ENCODE measurements around the gene SLC16A9.

The SLC16A9 gene

DNA sequence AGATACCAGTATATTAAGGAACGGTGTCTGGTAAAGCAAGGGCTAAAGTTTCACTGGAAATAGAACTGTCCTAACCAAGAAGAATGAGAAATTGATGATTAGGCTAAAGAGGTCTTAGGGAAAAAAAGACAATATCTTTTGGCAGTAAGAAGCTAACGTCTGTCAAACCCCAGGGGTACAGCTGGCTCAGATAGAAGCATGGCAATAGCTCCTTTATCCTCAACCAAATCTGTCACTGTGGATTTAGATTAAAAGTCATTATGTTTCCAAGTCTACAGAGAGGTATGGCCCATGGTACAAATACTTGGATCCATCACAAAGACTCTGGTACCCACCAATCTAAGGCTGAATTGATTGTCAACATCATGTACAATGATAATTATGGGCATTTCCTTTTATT lies 8.6 kb upstream of the SLC16A9 start:
- DNase-seq: no peak

DNA sequence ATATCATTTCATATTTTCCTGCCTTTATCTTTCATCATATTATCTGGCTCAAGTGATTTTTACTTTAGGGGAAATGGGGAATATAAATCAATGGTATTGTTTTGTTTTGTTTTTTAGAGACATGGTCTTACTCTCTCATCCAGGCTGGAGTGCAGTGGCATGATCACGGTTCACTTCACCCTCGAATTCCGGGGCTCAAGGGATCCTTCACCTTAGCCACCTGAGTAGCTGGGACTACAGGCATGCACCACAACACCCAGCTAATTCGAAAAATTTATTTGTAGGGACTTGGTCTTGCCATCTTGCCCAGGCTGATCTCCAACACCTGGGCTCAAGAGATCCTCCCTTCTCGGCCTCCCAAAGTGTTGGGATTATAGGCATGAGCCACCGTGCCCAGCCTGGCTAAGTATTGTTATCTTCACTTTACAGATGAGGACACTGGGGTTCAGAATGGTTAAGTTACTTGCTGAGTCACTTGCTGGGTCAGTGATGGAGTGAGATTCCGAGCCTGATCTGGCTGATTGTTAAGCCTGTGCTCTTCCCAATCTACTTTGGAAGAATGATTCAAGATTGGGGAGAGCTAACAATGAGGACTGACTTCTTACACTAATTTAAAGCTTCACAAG lies 3.7 kb upstream of the SLC16A9 start:
- DNase-seq: peak; percentile 66

- no peak for DNase-seq
These were observed 2.3 kb upstream of the SLC16A9 start for GRCh38 chr10:59711871-59712494.

GRCh38 chr10:59708816-59709394 lies 745 bp downstream of the SLC16A9 start:
- peak; percentile 33 for DNase-seq

GRCh38 chr10:59706851-59707797 lies 2.5 kb downstream of the SLC16A9 start:
- peak; percentile 16 for DNase-seq

DNA sequence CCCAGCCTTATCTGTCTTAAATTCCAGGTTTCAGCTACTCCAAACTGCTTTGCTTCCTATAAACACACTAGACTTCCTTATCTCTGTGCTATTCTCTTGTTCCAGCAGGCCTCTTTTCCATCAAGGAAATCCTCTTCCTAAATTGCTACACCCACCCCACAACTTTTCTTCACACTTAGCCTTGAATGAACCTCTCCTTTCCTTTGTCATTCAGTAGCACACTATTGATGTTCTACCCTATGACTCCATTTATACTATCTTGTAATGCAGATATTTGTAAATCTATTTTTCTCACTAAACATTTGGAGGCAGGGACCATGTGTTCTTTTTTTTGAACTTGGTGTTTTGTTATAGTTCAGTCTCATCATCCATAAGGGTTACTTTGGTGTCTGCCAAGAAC lies 3.7 kb downstream of the SLC16A9 start:
- DNase-seq: no peak

- DNase-seq: no peak
These were observed 5.0 kb downstream of the SLC16A9 start for GRCh38 chr10:59704630-59705029.

- DNase-seq: no peak
These were observed 7.3 kb downstream of the SLC16A9 start for GRCh38 chr10:59702347-59702746.

GRCh38 chr10:59700709-59701108 lies 8.9 kb downstream of the SLC16A9 start:
- no peak for DNase-seq

- DNase-seq: no peak
These were observed 11.3 kb downstream of the SLC16A9 start for GRCh38 chr10:59698326-59698725.

GRCh38 chr10:59695637-59696036 lies 14.0 kb downstream of the SLC16A9 start:
- no peak for DNase-seq

GRCh38 chr10:59694936-59695335 lies 14.7 kb downstream of the SLC16A9 start:
- DNase-seq: no peak

DNA sequence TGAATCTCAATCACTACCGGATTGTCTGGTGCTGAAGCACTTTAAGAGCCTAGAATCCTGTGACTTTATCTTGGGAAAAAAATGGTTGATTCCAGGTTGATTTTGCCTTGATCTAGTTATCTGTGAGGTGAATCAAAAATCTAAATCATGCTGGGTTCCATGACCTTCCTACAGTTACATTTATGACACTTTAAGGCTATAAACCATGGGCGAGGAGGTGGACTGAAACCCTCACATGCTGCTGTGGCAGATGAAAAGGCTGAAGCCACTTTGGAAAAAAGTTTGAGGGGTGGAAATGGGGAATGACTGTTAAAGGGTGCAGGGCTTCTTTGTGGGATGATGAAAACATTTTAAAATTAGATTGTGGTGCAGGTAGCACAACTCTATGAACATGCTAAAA lies 17.5 kb downstream of the SLC16A9 start:
- no peak for DNase-seq

- no peak for DNase-seq
These were observed 20.7 kb downstream of the SLC16A9 start for GRCh38 chr10:59688921-59689351.

DNA sequence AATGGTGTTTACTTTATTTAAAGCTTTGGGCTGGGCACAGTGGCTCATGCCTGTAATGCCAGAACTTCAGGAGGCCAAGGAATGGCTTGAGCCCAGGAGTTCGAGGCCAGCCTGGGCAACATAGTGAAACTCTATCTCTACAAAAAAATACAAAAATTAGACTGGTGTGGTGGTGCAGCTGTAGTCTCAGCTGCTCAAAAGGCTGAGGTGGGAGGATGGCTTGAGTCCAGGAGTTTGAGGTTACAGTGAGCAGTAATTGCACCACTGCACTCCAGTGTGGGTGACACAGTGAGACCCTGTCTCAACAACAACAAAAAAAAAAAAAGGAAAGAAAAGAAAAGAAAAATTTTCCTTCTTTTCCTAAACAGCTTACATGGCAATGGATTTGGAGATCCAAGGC lies 22.0 kb downstream of the SLC16A9 start:
- no peak for DNase-seq

GRCh38 chr10:59684006-59684405 lies 25.6 kb downstream of the SLC16A9 start:
- DNase-seq: no peak

DNA sequence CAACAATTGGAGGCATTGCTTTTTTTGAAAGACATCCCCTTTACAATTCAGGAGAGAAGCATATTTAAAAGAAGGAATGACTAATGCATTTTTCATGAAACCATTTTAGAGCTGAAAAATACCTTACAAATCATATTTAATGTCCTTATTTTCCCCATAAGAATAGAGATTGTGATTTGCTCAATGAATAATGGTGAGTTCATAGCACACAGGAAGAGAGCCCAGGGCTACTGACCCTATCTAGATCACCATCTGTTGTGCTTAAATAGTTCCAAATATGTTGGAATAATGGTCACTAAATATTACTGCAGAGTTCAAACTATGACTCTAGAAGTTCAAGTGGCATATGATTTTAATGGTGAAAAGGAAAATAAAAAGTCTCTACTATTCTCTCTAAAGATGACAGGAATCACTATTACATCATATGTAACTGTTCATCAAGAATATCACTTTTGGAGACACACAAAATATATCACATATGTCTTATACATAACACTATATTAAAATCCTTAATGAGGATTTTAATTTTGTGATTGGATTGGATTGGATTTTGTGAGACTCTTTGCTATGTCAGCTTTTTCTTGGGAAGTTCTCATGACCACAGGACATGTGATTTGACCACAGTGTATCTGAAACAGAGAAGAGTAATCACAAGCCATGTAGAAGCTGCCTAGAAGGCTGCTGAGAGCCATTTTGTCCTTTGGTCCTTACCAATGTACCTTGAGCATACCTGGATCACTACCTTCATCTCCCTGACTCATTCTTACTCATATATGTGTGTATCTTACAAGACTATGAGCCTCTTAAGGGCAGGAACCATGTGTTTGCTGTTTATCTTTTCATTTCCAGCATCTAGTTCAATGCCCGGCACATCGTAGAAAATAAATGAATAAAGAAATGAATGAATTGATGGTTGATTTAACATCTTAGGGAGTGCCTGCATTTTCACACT lies 26.4 kb downstream of the SLC16A9 start:
- DNase-seq: no peak

GRCh38 chr10:59680199-59680598 lies 29.5 kb downstream of the SLC16A9 start:
- no peak for DNase-seq

- DNase-seq: no peak
These were observed 30.8 kb downstream of the SLC16A9 start for GRCh38 chr10:59678884-59679301.

GRCh38 chr10:59677253-59677831 lies 32.3 kb downstream of the SLC16A9 start:
- DNase-seq: no peak

DNA sequence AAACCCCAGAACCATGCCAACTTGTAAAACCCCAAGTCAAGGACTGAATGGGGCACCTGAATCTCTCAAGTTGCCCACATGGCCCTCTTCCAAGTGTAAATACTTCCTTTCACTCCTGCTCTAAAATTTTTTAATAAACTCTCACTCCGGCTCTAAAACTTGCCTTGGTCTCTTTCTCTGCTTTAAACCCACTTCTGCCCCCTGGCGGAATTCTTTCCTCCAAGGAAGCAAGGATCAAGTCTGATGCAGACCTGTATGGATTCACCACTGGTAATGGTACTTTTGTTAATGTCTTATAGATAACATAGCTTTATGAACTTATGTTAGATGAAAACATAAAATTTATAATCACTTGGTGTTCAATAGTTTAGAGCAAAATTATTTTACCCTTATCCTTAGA lies 33.8 kb downstream of the SLC16A9 start:
- DNase-seq: no peak
